Endometrial microvascular endothelial cells (primary cell): ENCODE measurements around the gene ZMAT5. TPM values are rescaled to one million over a fixed set of nuclear protein-coding genes. Genes with fewer than 3 reads are reported as not detected.
"Not testable (repeated sequence)": the region's sequence is repeated elsewhere in the genome, so short reads cannot be mapped to it uniquely, and the experiment has no call there.

ENCODE experiments used
- in situ Hi-C: cut with HindIII; loops from 2 replicates; pipeline ENCODE4 v1.10.0; 2017; ENCODE audit warnings: low sequenced_read_pairs, low pct_unique_long_range_greater_than_20kb; ENCODE audit errors: inconsistent ontology term
- total RNA-seq: library from RNA; depleted of rRNA; stranded (reverse); fragments of >200 nt; gene quantifications from one replicate; pipeline ENCODE4 v1.2.3, GENCODE V29; 2015; ENCODE audit errors: inconsistent ontology term

Gene ZMAT5
- total RNA-seq, 1 donor from 2014 or later = 15.9 TPM

DNA sequence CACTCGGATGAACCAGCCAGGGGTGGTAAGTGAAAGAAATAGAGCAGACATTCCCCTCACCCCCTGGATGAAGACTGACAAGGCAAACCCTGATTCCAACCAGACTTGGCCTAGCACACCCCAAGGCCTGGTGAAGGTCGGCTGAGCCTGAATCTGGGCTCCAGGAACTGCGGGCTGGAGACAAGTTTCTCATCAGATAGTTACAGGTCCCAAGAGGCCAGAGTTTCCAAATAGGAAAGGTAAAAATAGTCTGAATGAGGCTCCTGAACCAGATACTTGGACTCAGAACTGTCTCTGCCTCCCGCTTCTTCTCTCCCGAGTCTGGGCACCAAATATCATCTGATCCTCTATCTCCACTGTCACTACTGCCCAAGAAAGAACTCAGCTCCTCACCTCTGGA, 7.8 kb downstream of the ZMAT5 start:
- in situ Hi-C loops = no loop called here

DNA sequence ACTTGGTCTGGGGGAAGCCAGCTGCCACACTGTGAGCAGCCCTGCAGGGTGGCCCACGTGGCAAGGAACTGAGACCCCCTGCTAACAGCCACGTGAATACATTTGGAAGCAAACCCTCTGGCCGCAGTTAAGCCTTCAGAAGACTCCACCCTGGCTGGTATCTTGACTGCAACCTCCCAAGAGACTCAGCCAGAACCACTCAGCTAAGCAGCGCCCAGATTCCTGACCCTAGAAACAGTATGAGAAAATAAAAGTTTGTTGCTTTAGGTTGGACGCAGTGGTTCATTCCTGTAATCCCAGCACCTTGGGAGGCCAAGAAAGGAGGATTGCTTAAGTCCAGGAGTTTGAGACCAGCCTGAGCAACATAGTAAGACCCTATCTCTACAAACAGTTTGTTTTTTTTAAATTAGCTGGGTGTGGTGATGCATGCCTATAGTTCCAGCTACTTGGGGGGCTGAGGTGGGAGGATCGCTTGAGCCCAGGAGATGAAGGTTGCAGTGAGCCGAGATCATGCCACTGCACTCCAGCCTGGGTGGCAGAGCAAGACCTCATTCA, 8.7 kb downstream of the ZMAT5 start:
- in situ Hi-C loops = no loop called here

DNA sequence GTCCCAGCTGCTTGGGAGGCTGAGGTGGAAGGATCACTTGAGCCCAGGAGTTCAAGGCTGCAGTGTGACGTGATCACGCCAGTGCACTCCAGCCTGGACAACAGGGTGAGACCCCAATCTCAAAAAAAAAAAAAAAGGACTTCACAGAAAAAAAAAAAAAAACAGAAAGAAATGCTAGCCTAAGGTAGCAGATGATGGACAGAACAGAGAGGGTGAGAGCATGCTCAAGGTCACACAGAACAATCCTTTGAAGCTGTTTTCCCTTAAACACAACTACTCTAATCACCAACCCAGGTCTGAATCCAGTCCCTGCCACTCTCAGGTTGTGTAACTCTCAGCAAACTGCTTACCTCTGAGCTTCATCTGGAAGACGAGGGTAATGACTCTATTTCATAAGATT, 9.7 kb downstream of the ZMAT5 start:
- in situ Hi-C loops = no loop called here

DNA sequence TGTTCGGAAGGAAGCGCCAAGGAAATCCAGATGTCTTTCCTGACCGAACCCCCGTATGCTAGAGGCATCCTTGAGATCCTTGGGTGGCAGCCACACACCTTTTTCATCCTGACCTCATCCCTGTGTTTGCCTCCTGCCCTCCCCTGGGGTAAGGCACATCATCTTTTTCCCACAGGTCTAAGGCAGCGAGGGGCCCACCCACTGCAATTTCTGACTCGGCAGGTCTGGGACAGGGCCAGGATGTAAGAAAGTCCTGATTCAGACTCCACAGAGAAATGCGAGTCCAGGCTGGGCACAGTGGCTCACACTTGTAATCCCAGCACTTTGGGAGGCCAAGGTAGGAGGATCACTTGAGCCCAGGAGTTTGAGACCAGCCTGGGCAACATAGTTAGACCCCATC, 10.5 kb downstream of the ZMAT5 start:
- in situ Hi-C loops = no loop called here

DNA sequence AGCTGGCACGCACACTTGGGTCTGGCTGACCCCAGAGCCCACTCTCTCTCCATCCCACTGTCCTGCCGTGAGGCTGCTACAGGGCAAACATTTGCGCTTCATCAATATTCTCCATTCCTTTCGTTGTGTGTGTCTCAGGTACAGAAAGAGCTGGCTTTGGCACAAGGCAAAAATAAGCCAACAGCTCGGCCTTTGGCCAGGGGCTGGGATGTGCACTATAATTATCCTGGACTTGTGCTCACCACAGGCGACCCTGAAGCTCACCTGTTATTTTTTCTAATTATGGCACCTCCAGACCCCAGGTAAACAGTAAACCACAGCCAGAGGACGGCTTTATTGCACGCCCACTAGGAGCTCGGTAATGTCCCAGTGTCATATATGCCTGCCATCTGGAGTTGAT, 10.9 kb downstream of the ZMAT5 start:
- in situ Hi-C loops = no loop called here

DNA sequence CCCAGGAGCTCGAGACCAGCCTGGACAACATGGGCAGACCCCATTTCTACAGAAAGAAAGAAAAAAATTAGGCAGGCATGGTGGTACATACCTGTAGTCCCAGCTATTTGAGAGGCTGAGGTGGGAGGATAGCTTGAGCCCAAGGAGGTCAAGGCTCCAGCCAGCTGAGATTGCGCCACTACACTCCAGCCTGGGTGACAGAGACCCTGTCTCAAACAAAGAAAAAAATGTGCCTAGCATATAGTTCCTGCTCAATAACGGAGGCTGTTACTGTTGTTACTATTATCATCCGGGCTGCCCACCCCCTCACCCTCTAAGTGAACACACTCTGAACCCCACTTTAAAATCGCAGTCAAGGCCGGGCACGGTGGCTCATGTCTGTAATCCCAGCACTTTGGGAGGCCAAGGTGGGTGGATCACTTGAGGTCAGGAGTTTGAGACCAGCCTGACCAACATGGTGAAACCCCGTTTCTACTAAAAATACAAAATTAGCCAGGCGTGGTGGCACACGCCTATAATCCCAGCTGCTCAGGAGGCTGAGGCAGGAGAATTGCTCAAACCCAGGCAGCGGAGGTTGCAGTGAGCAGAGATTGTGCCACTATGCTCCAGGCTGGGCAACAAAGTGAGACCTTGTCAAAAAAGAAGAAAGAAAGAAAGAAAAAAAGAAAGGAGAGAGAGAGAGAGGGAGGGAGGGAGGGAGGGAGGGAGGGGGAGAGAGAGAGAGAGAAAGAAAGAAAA, 12.0 kb downstream of the ZMAT5 start:
- in situ Hi-C loops = not testable (repeated sequence)

DNA sequence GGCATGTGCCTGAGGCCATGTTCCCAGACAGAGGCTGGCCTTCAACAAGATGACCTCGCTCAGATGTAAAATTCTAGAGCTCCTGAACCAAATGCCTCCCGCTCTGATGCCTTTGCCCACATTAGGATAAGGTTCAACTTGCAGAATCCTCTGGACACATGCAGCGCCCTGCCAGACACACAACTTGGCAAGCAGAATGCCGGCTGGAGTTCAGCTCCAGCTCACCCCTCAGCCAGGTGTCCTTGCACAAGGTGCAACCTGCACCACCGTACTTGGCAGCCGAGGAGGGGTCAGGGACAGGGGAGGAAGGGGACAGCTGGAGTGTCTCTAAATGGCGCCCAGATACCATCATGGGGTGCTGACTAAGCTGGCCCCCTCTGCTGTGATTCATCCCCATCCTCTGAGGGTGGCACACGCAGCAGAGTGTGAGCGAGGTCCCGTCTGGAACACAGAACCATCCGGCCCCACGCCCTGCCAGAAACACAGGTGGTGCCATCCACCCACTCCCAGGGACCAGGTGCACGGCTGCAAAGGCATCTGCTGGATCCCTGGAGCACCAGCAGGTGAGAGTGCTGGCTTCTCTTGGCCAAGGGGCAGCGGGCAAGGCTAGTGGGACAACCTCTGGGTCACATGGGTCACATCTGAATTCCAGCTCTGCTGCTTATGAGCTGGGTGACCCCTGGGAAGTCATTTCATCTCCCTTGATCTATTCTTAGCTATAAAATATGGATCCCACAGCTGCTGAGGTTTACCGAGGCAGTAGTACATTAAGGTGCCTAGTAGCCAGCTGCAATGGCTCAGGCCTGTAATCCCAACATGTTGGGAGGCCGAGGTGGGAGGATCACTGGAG, 12.8 kb downstream of the ZMAT5 start:
- in situ Hi-C loops = no loop called here

DNA sequence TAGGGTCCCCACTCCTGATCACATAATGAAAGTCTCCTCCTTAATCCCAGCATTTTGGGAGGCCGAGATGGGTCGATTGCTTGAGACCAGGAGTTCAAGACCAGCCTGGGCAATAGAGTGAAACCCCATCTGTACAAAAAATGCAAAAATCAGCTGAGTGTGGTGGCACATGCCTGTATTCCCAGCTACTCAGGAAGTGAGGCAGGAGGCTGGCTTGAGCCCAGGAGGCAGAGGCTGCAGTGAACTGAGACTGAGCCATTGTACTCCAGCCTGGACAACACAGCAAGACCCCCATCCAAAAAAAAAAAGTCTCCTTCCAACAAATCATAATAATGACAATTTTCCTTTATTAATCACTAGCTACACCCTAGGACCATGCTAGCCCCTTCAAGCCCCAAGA, 15.1 kb downstream of the ZMAT5 start:
- in situ Hi-C loops = no loop called here

DNA sequence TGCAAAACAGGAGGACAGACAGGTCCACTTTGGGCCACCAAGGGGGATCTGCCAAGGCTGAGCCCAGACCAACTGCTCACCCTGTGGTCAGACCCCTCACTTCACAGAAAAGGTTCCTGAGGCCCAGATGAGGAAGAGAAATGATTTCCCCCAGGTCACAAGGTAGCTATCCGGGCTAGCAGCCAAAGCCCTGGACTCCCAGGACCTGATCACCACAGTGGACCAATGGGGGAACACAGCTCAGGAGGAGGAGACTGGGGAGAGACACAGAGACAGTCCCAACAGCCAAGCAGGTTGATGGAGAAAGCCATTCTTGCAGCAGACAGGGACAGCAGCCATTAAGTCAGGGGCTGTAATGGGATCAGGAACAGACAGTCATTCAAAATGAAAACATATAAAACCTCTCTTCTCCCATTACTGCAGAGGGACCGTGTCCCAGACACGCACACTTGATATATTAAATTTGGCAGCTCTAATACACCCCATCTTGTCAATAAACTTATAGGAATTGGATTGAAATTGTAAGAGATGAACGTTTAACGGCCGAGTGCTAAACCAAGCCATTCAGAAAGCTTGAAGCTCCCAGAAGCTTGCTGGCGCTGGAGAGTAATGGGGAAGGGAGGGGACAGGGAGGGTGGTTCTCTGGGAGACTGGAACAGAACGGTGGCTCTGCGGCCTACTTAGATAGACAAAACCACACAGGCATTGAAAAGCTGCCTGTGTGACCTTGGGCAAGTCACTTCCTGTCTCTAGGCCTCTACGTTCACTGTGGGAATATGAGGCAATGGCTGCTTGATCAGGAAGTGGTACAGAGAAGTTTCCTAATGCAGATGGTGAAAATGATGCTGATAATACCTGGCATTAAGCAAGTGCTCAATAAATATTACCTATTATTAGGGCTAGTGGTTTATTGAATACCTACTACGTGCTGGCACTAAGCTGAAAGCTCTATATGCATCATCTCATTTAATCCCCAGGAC, 16.0 kb downstream of the ZMAT5 start:
- in situ Hi-C loops = no loop called here

DNA sequence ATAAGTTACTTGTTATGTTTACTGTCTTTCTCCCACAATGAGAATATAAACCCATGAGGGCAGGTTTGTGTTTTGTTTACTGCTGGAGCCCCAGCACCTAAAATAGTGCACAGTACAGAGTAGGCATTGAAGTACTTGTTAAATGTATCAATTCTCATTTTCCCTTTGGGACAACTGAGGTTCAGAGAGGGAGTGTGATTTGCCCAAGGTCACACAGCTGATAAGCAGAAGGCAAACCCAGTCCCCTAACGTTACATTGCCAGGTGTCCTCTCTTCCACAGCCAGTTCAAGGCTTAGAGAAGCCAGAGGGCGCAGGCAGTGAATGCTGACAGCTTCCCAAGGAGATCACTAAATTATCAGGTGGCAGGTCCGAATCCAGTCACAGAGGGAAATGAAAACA, 16.8 kb downstream of the ZMAT5 start:
- in situ Hi-C loops = no loop called here

DNA sequence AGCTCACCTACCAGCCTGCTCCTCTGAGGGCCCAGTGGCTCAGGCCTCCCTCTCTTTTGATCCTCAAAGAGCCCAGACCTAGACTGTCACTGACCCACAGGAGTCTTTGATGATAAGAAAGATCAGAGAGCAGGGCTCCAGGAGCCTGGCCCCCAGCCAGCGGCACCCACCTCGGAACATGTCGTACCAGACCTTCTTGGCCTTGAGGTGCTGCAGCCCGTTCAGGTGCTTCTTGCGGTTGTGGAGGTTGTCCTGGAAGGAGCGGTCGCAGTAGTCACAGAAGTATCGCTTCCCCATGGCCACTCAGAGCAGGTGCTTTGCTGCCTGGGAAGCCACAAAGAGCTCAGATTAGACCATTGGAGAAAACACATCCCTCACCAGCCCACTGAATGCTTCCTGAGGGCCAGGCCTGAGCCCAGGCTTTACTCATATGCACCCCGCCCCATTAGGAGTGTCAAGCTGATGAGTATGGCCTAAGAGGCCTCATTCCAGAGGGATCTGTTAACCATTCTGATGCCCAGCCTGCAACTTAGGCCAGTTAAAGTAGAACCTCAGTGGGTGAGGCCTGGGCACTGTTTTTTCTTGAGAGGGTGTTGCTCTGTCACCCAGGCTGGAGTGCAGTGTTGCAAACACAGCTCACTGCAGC, 18.4 kb downstream of the ZMAT5 start:
- in situ Hi-C loops = no loop called here

DNA sequence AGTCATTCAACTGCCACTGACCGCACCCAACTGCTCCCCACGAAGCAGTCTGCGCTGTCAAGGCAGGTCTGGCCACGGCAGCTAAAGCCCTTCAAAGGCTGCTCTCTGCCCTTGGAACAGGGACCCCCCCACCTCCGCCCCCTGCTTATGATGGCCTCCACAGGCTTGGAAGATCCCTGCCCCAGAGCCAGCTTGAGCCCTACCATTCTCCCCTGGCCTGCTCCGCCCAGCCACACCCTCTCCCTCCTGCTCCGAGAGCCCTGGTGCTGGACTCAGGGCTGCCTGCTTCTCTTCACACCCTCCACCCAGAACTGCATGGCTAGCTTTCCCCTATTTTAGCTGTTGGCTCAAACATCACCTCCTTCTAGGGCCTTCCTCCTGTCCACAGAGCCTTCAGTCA, 19.0 kb downstream of the ZMAT5 start:
- in situ Hi-C loops = no loop called here

DNA sequence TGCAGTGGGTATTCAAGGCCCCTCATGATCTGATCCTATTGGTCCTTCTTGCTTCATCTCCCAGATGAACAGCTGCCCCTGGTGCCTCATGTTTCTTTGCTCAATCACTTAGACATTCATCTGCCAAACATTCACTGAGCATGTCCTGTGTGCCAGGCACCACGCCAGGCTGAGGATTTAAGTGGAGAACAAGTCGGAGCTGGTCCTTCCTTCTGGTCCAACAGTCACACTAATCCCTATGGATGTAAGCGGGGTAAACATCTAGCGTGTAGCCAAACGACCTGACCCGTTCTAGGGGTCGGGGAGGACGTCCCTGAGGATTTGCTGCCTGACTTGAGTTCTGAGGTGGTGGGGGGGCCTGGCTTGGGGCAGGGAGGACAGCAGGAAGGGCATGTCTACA, 21.9 kb downstream of the ZMAT5 start:
- in situ Hi-C loops = no loop called here

DNA sequence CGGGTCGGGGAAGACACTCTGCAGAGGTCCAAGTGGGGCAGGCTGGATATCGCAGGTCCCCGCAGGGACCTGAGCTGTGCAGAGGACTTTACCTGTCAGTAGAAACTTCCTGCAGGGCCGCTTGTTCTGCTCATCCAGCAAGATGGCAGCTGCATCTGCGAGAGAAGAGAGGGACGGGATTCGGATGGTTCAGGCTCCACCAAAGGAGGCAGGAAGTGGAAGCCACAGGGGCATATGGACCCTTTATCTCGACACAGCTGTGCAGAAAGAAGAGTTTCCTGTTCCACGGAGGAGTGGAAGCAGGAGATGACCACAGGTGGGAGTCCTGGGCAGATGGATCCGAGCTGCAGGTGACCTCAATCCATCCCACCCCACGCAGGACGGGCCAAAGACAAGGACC, 24.5 kb downstream of the ZMAT5 start:
- in situ Hi-C loops = no loop called here

DNA sequence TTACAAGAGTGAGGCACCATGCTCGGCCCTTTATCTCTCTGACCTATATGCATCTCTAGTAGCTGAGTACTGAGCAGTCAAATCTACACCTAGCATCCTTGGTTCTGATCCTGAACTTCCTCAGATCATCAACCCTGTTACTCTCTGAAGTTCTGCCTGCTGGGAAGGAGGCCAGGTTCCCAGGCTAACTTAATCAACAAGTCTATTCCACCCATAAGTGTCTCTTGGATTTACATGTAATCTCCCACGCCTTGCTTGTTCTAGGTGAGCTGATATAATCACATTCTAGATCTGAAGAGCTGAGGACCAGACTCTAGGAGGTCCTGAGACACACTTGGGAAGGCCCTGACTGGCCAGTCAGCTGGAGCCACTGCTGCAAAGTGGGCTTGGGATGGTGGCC, 24.9 kb downstream of the ZMAT5 start:
- in situ Hi-C loops = no loop called here

DNA sequence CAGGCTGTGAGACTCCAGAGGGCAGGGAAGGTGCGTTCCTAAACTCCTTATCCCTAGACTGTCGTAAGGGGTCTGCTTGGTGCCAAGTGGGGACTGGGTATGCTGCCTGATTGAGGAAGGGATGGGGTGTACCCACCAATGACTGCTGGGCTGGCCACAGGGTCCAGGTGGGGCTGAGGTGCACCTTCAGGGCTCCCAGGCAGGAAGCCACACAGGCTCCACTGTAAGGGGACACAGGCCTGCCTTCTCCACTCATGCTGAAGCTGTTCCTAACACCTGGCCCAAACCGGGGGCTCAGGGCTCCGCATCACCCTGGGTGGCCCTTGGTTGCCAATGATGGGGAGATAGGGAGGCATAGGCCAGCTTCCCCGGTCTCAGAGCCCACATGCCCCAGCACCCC, 26.6 kb downstream of the ZMAT5 start:
- in situ Hi-C loops = no loop called here

DNA sequence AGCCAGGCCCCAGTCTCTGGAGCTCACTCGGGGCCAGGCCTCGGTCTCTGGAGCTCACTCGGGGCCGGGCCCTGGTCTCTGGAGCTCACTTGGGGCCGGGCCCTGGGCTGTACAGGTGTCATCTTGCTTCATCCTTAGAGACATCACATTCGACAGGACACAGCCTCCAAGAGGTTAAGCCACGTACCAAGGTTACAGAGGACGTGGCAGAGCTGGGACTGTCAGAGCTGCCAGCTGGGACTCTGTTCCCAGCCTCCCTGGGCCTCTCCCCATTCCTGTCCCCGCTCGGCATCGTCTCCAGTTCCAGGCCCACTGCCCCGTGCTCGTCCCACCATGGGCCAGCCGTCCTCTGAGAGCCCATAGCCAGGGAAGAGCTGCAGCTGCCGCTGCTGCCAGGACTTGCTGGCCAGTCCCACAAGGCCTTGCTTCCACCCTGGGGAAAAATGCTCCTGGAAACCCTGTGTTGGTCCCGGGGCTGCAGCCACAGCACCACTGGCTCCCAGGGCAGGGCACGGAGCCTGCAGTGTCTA, 27.4 kb downstream of the ZMAT5 start:
- in situ Hi-C loops = no loop called here

DNA sequence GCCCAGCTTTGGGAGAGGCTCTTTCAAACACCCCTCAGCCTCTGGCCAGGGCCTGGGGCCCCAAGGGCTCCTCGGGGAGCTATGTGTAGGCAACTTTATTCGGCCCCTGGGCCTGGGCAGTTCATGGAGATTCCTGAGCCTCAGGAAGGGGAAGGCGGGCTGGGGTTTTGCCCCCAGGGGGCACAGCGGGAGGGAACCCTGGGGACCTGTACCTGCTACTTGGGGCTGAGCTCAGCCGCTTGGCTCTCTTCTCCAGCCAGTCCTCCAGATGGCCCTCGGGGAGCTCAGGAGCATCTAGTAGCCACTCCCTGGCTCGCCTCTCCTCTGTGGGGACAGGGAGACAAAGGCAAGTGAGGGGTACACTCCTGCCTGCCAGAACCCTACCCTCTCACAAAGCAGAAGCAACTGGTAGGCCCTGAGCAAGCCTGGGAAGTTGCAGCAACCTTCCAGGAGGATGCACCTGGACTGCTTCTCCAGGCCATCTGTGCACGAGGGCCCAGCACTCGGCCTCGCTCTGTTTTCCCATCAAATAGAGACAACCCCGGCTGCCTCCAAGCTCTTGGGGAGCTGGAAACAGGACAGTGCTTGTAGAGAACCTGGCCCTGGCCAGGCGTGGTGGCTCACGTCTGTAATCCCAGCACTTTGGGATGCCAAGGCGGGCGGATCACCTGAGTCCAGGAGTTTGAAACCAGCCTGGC, 28.5 kb downstream of the ZMAT5 start:
- in situ Hi-C loops = no loop called here
